Activated CD8-positive, alpha-beta memory T cell treated with anti-CD3 and anti-CD28 coated beads, Interleukin-2, amount 50 U/mL, for 4 hours (primary cell): ENCODE data around the gene TBC1D22A.

ENCODE experiments used
- DNase-seq: peaks from one replicate; pipeline ENCODE4 v3.0.0-alpha.2; 2020

TBC1D22A gene

GRCh38 chr22:46893281-46894020 lies 131.0 kb downstream of the TBC1D22A start:
- no peak for DNase-seq

GRCh38 chr22:46894081-46894671 lies 131.7 kb downstream of the TBC1D22A start:
- DNase-seq = no peak

GRCh38 chr22:46894851-46895640 lies 132.6 kb downstream of the TBC1D22A start:
- DNase-seq = no peak

- DNase-seq = no peak
Observed at GRCh38 chr22:46895753-46896152, 133.3 kb downstream of the TBC1D22A start.

GRCh38 chr22:46896166-46896565 lies 133.7 kb downstream of the TBC1D22A start:
- no peak for DNase-seq

GRCh38 chr22:46896568-46897245 lies 134.3 kb downstream of the TBC1D22A start:
- no peak for DNase-seq

- no peak for DNase-seq
Observed at GRCh38 chr22:46897246-46897623, 134.8 kb downstream of the TBC1D22A start.

- no peak for DNase-seq
Observed at GRCh38 chr22:46900549-46900948, 138.1 kb downstream of the TBC1D22A start.

GRCh38 chr22:46902436-46902835 lies 140.0 kb downstream of the TBC1D22A start:
- no peak for DNase-seq

- no peak for DNase-seq
Observed at GRCh38 chr22:46902998-46903916, 140.8 kb downstream of the TBC1D22A start.

GRCh38 chr22:46905415-46905814 lies 143.0 kb downstream of the TBC1D22A start:
- DNase-seq = no peak

- DNase-seq = no peak
Observed at GRCh38 chr22:46905834-46906233, 143.4 kb downstream of the TBC1D22A start.

GRCh38 chr22:46906326-46907045 lies 144.0 kb downstream of the TBC1D22A start:
- DNase-seq = no peak

GRCh38 chr22:46907241-46908215 lies 145.1 kb downstream of the TBC1D22A start:
- no peak for DNase-seq

- no peak for DNase-seq
Observed at GRCh38 chr22:46908641-46909107, 146.2 kb downstream of the TBC1D22A start.

GRCh38 chr22:46909237-46910030 lies 147.0 kb downstream of the TBC1D22A start:
- no peak for DNase-seq

- DNase-seq = no peak
Observed at GRCh38 chr22:46910624-46911023, 148.2 kb downstream of the TBC1D22A start.

GRCh38 chr22:46911346-46911745 lies 148.9 kb downstream of the TBC1D22A start:
- DNase-seq = no peak

GRCh38 chr22:46913351-46913750 lies 150.9 kb downstream of the TBC1D22A start:
- DNase-seq = no peak
